ENCODE measurements around the gene OTUB2.

The OTUB2 gene

DNA sequence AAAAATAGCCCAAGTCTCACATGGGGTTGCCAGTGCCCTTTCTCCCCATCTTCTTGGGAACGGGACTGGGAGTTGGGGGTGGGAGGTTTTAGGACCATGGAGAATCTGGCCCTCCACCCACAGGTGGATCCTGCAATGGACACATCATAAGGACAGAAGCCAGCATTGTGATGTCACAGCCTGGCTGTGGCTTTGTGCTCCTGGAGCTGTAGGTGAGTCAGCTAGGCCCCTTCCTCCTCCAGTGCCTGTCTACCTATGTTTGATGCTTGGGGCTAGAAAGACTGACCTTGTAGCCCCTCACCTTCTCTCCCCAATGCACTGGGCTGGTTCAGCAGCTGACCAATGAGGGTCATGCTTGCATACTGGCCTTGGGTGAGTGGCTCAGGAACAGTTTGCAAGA is 29.1 kb upstream of the OTUB2 start, which contains the start of gene CCDC197:
Gene CCDC197, plus strand, starts transcription at position 220 of the 400 bp plus-strand sequence. CDS start 831 bp downstream, outside the sequence.
- DNase-seq, result no peak

DNA sequence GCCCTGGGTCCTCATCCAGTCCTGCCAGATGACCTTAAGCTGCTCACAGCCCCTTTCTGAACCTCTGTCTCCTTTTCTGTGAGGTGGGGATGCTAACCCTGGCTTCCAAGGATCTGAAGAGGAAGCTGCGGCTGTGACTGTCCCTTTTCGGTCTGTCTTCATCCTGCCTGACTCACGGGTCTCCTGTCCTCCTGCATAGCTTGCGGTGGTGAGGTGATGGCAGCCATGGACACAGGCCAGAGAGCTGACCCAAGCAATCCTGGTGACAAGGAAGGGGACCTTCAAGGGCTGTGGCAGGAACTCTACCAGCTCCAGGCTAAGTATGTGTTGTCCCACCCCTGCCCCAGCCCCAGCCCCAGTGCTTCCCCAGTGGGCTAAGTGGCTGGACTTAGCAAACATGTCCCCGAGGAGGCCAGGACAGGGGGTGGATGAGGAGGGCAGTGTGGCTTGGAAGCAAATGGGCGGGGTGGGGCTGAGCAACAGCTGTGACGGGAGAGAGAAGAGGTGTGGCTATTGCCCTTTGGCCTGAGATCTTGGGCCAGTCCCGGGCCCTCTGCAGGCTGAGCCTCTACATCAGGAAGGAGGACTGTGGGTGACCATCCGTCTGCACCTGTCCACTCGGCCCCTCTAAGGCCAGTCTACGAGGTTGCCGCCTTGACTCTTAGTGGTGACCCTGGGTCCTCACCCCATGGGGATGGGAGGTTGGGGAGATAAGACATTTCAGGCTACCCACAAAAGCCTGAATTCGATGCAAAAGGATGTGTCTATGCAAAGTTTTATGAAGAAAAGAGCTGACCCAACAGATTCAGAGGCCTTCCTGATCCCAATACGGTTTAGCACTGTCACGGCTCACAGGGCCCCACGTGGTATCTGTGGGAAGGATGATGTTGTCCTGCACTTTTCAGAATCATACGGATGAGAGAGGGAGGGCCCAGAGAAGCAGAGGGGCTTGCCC is 27.9 kb upstream of the OTUB2 start:
- DNase-seq, result no peak

DNA sequence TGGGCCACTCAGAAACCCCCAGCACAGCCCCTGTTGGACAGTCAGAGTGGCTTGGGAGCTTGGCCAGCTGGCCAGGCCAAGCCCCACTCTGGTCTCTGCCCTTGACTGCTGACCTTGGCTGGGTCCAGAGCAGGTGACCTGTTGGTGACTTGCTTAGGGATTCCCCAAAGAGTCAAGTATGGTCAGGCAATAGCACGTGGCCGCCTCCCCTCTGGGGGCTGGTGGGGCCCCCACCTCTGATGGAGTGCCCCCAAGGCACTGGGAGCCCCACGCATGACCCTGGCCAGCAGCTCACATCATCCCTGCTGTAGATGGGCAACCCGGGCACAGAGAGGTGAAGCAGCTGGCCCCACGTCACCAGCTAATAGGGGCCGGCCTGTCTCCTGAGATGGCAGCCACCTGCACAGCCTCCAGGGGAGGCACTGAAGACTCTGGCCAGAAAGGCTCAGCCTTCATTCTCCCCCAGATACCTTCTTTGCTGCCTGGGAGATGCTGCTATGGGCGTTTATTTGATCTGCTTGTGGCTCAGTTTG is 27.2 kb upstream of the OTUB2 start:
- DNase-seq, result no peak

DNA sequence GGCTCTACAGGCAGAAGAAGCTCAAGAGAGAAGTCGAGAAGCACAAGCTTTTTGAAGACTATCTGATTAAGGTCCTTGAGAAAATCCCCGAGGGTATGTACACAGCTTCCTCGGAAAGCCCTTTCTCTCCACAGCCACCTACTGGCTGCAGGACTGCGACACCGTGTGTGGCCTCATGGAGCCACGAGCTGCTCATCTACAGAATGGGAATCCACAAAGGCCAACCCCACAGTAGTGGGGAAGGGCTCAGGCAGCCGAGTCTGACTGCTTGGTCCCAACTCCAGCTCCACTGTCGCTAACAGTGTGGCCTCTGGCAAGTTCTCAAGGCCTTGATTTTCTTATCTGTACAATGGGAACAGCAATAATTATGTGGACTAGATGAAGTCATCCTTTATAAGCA is 26.6 kb upstream of the OTUB2 start:
- peak; percentile 20 to 67 for DNase-seq

DNA sequence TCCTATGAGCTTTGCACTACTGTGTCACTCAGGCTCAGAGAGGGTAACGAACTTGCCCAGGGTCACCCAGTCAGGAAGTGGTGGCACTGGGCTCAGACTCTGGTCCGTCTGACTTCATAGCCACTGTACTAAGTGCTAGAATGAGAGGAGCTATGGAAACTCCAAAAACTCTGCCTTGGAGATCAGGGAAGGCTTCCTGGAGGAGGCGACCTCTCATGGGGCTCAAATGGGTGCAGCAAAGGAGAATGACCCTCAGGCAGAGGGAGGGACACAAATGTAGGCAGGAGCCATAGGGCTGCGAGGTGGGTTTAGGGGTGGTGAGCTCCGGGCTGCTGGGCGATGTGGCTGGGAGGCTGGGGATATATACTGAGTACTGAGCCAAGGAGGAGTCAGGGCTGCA is 25.9 kb upstream of the OTUB2 start:
- no peak for DNase-seq

DNA sequence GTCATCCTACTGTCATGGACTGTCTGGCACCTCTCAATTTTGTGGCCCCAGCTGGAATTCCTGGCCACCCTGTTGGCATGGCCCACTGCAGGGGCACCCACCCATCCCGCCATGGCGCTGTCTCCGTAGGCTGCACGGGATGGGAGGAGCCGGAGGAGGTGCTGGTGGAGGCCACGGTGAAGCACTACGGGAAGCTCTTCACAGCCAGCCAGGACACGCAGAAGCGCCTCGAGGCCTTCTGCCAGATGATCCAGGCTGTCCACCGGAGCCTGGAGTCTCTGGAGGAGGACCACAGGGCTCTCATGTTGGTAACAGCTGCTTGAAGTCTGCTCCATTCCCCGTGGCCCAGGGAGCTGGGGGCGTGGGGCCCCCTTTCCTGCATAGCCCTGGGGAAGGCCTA is 25.1 kb upstream of the OTUB2 start:
- DNase-seq, result peak in 1 of 2 experiments; percentile 65

DNA sequence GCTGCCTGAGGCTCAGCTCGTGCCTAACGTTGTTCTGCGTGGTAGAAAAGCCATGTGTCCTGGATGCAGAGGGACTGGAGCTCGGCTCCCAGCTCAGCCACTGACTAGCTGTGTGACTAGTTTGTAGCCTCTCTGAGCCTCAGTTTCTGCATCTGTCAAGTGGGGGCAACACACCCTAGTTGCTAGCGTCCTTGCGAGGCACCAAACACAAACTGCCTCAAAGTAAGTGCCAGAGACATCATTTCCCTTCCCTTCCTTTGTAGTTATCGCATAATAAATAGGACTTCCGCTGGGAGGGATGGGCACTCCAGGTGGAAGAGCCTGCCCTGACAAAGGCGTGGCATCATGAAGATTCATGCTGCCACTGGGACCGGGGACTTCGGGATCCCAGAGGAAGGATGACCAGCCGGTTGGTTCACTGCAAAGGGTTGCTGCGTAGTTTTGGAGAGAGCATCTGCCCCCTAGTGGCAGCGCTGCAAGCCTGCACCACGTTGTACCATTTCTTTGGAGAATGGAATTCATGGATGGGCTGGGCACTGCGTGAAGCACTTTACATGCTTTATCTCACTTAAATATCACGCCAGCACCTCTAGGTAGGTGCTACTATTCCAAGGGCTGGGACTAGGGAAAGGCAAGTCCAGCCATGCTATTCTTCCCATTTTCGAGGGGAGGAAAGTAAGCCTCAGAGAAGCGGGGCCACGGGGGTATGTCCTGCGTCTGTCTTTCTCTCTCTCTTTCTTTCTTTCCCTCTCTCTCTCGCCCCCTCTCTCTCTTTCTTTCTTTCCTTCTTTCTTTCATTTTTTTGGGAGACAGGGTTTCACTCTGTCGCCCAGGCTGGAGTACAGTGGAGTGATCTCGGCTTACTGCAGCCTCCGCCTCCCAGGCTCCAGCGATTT is 24.4 kb upstream of the OTUB2 start:
- DNase-seq, result peak; percentile 51 to 88

DNA sequence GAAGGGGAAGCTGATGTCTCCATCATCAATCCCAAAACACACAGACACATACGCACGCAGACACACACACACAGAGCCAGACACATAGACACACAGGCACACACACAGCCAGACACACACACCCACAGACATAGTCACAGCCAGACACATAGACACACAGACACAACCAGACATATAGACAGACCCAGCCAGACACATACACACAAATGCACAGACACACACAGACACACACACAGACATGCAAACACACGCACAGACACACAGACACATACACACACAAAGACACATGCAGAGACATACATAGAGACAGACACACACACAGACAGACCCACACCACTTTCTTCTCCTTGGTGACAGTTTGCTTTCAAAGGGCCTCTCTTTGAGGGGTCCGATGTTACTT is 22.7 kb upstream of the OTUB2 start:
- no peak for DNase-seq

DNA sequence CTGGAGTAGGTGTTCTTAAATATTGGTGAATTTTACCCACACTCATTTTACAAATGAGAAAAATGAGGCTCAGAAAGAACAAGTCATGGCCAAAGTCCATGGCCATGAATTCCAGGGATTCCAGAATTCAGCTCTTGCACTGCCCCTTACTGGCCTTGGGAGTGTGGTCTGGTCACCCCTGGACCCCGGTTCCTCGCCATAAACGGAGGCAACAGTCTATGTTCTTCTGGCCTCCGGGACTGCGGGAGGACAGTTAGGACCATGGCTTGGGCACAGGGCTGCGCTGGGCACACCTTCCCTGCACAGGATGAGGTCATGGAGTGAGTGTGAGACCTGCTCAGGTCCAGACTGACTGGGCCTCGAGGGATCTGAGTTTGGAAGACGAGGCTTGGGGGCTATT is 22.1 kb upstream of the OTUB2 start:
- DNase-seq, result no peak

DNA sequence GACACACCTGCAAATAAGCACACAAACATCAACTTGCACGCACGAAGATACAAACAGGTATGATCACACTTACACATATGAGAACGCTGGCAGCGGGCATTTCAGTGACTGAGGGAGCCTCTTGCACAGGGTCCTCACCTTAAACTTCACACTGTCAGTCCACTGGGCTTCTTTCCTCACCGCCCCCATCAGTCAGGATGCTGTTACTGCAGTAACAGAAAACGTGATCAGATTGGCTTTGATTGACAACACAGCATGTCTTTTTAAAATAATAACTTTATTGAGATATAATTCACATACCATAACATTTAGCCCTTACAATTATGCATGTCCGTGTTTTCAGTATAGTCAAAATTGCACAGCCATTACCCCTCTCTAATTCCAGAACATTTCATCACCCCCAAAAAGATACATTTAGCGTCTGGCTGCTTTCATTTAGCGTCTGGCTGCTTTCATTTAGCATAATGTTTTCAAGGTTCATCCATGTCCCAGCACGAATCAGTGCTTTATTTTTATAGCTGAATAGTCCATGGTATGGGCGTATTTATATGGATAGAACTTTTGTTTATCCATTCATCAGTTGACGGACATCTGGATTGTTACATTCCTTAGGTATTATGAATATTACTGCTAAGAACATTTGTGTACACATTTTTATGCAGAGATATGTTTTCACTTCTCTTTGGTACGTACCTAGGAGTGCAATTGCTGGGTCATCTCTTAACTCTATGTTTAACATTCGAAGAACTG is 20.6 kb upstream of the OTUB2 start:
- peak in 1 of 2 experiments; percentile 28 for DNase-seq

DNA sequence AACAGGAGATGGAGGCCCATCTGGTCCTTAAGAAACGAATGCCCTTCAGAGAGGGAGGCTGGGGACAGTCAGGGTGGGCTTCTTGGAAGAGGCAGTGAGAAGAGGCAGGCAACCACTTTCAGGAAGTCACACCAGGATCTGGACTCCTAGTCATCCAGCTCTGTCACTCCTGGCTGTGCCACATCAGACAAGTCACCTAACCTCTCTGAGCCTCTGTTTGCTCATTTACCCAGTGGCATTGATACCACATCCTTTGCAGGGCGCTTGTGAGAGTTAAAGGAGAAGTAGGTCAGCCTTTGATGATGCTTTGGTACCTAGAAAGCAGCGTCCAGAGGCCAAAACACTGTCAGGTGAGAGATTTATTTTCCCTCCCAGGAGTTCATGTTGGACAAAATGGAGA is 17.9 kb upstream of the OTUB2 start:
- no peak for DNase-seq

DNA sequence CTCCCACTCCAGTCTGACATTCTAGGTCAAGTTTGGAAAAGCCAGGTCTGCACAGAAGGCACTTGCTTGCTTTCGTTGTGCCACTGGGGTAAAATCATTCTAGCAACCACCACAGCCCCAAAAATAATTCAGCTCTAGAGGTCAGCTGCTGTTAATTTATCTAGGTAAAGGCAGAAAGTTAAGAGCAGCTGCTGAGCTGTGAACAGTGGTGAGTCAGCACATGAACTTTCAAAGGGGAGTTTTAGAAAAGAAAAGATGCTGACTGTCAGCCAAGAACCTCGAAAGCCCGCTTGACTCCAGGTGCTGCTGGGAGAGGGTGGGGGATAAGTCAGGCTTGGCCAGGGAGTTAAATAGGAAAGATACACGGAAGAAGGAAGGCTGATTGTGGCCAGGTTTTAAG is 16.4 kb upstream of the OTUB2 start:
- DNase-seq, result no peak

DNA sequence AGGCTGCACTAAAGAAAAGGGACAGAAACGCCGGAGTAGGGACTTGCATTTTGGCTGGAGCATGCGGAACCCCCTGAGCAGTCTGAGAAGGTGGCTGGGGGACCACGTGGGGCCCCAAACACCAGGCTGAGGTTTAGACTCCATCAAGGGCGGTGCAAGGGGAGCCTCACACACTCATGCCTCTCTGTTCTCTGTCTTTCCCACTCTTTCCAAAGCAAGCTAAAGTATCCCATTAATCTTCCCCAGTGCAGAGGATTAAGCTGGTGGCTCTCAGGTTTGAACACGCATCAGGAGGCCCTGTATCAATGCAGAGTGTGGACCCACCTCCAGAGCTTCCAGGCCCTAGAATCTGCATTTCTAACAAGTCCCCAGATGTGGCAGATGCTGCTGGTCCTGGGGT is 15.5 kb upstream of the OTUB2 start:
- DNase-seq, result no peak

DNA sequence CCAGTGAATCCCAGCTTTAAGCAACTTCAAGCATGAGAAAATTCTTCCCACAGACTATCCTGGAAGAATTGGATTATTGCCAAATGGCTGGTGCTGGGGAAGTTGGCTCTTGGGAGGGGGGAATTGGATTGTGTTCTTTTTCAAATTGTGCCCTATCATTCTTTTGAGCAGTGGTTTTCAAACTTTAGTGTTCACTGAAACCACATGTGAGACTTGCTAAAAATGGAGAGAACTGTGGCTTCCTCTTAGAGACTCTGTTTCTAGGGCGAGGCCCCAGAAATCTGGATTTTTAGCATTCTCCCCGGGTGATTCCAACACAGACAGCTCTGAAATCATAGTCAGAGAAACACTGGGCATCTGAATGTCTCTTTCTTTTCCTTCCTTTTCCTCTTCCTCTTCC is 14.3 kb upstream of the OTUB2 start:
- no peak for DNase-seq

DNA sequence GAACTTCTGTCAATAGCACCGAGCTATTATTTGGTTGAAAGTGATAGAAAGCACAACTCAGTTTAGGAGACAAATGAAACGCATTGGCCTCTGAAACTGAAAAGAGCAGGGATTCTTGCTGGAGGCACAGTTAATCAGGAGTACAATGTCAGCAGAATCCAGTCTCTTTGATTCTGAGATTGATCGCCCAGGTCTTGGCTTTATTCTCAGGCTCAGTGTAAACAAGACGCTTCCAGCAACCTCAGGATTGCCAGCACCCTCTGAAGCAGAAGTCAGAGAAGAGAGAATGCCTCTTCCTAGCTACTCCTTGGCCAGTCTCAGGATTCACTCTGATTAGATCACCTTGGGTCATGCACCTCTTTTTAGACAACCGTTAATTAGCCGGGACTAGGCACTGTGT is 11.8 kb upstream of the OTUB2 start:
- DNase-seq, result no peak

DNA sequence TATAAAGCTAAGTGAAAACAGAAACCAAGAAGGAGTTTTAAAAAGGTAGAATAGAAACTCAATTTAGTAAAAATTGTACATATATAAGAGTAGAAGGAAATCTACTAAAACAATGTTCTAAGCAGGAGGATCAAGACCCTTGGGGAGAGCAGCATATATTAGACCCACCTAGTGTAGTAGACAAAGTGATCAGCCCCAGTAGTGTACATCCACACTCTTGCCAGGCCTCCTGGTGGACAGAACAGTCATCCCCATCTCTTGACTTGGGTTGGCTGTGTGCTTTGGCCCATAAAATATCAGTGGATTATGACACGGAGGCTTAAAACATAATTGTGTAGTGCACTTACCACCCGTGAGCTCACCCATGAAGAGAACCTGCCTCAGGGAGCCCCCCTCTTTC is 10.9 kb upstream of the OTUB2 start:
- no peak for DNase-seq

DNA sequence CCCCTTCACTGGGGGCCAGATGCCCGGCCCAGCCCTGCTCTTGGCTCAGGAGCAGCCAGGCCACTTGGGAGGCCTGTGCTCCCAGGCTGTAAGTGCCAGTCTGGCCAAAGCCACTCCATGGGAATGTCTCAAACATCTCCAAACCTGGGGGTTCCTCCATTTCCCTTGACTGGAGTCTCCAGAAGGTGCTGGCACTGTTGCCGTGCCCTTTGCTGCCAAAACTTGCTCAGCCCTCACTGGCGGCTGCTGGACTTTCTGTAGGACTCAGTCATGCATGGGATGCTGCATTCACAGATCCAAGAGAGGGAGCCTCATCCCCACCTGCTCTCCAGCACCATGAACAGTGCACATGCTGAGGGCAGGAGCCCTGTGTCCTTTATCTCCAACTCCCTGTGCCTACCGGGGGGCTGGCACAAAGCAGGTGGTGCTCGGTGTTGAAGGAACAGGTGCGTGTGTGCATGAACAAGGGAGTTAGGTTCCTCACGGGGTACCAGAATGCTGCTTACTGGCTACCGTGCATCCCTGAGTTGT is 9.6 kb upstream of the OTUB2 start:
- DNase-seq, result no peak

DNA sequence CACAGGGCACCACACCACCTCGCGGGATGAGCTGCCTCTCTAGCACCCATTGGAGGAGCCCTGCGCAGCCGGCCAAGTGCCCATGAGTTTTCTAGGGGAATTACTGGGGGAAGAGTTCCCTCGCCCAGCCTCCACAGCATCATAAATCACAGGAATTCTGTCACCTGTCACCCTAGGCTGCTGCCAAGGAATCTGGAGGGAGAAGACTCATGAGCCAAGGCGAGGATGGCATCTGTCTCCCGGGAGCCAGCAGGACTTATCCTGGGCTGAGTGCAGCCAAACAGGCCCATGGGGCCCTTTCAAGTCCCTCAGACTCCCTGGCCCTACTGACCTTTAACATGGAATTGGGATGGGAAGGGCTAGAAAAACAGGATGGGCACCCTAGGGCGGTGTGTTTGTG is 7.8 kb upstream of the OTUB2 start:
- peak; percentile 26 to 28 for DNase-seq

DNA sequence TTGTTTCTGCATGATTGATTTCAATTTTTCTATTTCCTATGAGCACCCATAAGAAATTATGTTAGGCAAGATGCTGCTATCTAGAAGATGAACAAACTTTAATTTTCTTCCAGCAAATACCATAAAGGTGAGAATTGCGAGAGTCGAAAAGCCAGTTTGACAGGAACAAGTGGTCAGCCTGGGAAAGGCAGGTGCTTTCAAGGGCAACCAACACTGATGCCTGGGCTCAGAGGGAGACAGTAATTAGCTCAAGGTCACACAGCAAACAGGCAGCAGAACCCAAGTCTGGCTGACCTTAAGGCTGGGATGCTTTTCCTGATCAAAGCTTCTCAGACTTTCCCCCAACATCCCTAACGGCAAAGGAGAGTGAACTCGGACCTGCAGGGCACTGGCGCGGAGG is 6.8 kb upstream of the OTUB2 start:
- DNase-seq, result no peak

DNA sequence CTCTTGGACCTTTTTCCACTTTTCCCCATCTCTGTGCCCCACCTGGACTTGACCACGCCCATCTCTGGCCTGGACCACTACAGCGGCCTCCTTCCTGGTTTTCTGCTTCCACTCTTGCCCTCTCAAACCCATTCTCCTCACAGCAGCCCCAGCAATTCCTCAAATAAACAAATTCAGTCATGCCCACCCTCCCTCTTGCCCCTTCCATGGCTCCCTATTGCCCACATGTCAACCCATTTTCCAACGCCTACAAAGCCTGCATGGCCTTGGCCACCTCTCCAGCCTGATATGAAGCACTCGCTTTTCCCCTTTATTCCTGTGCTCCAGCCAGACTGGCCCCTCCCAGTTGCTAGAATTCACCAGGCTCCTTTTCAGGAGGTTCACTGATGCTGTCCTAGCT is 5.9 kb upstream of the OTUB2 start:
- no peak for DNase-seq

DNA sequence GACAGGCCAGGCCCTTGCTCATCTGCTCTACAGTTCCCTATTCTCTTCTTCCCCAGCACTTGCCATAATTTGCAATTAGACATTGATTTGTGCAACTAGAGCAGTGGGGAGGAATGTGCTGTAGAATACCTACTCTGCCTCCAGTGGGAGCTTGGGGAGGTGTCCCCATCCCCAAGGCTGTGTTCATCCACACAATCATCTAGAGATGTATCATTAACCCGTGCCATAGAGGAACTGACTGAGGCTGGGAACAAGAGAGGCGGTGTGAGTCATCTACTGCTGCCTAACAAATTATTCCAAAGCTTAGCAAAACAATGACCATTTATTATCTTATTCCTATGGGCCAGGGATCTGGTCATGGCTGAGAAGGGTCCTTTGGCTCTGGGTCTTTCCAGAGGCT is 5.1 kb upstream of the OTUB2 start:
- DNase-seq, result no peak

DNA sequence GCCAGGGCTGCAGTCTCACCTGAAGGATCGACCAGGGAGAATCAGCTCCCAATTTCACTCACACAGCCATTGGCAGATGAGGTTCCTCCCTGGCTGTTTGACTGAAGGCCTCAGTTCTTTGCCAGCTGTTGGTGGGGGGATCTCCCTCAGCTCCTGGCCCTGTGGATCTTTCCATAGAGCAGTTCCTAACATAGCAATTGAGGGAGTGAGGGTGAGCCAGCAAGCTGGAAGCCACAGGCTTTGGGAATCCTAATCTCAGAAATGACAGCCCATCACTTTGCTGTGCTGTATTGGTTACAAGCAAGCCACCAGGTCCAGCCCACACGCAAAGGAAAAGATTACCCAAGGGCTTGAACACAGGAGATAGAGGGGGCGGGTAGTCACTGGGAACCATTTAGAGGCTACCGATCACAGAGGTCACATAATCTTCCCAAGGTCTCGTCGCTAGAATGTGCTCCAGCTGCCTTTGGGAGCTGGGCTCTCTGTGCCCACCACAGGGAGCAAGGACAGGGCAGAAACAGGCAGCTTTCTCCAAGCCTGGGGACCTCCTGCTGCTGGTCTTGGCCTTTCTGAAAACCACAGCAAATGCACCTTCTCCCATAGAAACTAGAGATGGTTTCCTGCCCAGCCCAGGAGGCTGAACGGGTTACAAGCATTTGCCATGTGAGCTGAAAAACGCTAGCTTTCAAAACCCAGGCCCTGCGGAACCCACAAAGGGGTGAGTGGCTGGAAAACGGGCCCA is 4.6 kb upstream of the OTUB2 start:
- DNase-seq, result no peak

Data from NCI-H524 (cell line).